Esophagus squamous epithelium (tissue), 4 donors: ENCODE results near the gene BRINP3.

Experiments
- CTCF ChIP-seq, 6 experiments: fragments of 450-650 bp in 4 of 6; fragments of 200-600 bp in 2 of 6; sonication (generic) in 2 of 6; IDR thresholded peaks; one replicate each; pipeline ENCODE4 v1.5.1; 2016 to 2019; ENCODE audit warnings: antibody characterized with exemption in 6 of 6, mild to moderate bottlenecking in 4 of 6, moderate library complexity in 4 of 6
- POLR2A ChIP-seq, 4 donors: fragments of 450-650 bp; IDR thresholded peaks; one replicate each; pipeline ENCODE4 v1.6.1; 2017; ENCODE audit warnings: antibody characterized with exemption in 4 of 4, mild to moderate bottlenecking in 4 of 4, moderate library complexity in 3 of 4

GRCh38 chr1:190444464-190444863, 33.2 kb downstream of the BRINP3 start:
- no peak for TF ChIP-seq CTCF (IDR thresholded peaks at IDR 0.05)
- TF ChIP-seq POLR2A (IDR thresholded peaks at IDR 0.05), result no peak
